AG09309 (cell line): ENCODE measurements around the gene RNASEH1.
"Not testable (repeated sequence)": the region's sequence is repeated elsewhere in the genome, so short reads cannot be mapped to it uniquely, and the experiment has no call there.

ENCODE experiments used
- DNase-seq: peaks from one replicate; pipeline ENCODE4 v3.0.0-alpha.2; 2010; ENCODE audit warnings: low read depth
- H3K4me3 ChIP-seq: 2 replicates; pipeline ENCODE4 v1.5.1; 2011; ENCODE audit warnings: mild to moderate bottlenecking, low read depth, low read length, moderate library complexity; ENCODE audit not compliant: control insufficient read depth
- TF ChIP-seq, protein P1 (sequence below): IDR thresholded peaks from 2 replicates; pipeline ENCODE4 v1.5.1; 2011; ENCODE audit warnings: mild to moderate bottlenecking, low read depth, low read length, inconsistent platforms; ENCODE audit not compliant: insufficient read depth, control insufficient read depth; ENCODE audit errors: missing control alignments

The RNASEH1 gene

DNA sequence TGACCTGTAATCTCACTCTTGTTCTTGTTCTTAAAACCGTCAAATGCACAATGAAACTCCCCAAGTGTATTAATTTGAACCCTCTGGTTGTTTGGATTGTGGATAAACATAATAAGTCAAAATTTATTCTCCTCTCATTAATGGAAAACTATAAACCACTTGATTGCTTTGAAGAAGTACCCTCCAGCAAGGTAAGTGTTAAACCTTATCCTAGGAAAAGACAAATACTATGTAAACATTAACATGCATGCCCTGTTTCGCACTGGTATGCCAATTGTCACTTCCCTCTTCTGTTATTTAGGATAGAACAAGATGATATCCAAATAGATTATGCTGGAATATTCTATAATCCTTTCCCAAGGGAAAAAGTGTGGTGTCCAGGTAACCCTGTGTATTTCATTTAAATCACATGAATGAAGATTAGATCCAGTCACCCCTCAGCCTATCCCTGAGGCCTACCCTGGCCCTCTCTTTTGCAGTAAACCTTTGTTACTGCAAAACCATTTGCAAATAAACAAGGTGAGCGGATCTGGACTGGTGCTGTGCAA is 40.1 kb downstream of the RNASEH1 start:
- TF ChIP-seq, protein P1, sequence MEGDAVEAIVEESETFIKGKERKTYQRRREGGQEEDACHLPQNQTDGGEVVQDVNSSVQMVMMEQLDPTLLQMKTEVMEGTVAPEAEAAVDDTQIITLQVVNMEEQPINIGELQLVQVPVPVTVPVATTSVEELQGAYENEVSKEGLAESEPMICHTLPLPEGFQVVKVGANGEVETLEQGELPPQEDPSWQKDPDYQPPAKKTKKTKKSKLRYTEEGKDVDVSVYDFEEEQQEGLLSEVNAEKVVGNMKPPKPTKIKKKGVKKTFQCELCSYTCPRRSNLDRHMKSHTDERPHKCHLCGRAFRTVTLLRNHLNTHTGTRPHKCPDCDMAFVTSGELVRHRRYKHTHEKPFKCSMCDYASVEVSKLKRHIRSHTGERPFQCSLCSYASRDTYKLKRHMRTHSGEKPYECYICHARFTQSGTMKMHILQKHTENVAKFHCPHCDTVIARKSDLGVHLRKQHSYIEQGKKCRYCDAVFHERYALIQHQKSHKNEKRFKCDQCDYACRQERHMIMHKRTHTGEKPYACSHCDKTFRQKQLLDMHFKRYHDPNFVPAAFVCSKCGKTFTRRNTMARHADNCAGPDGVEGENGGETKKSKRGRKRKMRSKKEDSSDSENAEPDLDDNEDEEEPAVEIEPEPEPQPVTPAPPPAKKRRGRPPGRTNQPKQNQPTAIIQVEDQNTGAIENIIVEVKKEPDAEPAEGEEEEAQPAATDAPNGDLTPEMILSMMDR: no peak
- peak overlapping the region; percentile 93 for H3K4me3 ChIP-seq
- DNase-seq: no peak

- TF ChIP-seq, protein P1: no peak
- H3K4me3 ChIP-seq: no peak overlapping the region
- DNase-seq: no peak
These were observed 41.3 kb downstream of the RNASEH1 start for GRCh38 chr2:3516831-3517230.

- not testable (repeated sequence) for DNase-seq
These were observed 42.7 kb downstream of the RNASEH1 start for GRCh38 chr2:3515438-3515837.

DNA sequence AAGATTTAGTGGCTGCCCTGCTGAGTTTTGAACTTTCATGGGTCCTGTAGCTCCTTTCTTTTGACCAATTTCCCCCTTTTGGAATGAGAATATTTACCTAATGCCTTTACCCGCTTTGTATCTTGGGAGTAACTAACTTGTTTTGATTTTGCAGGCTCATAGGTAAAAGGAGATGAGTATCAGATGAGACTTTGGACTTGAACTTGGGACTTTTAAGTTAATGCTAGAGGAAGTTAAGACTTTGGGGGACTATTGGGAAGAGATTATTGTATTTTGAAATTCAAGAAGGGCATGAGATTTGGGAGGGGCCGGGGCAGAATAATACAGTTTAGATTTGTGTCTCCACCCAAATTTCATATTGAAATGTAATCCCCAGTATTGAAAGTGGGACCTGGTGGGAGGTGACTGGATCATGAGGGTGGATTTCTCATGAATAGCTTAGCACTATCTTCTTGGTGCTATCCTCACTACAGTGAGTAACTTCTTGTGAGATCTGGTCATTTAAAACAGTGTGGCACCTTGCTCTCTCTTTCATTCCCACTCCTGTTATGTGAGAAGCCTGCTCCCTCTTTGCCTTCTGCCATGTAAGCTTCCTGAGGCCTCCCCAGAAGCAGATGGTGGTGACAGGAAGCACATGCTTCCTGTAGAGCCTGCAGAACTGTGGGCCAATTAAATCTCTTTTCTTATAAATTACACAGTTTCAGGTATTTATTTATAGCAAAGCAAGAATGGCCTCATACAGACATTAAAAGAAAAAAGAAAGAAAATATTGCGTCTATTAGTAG is 44.9 kb downstream of the RNASEH1 start:
- no peak overlapping the region for H3K4me3 ChIP-seq
- TF ChIP-seq, protein P1: no peak
- no peak for DNase-seq

More at GRCh38 chr2:3515438-3515837, 42.7 kb downstream of the RNASEH1 start:
- not testable (repeated sequence) for H3K4me3 ChIP-seq

- DNase-seq: no peak
- H3K4me3 ChIP-seq: no peak overlapping the region
- TF ChIP-seq, protein P1: no peak
These were observed 46.0 kb downstream of the RNASEH1 start for GRCh38 chr2:3512086-3512485.

DNA sequence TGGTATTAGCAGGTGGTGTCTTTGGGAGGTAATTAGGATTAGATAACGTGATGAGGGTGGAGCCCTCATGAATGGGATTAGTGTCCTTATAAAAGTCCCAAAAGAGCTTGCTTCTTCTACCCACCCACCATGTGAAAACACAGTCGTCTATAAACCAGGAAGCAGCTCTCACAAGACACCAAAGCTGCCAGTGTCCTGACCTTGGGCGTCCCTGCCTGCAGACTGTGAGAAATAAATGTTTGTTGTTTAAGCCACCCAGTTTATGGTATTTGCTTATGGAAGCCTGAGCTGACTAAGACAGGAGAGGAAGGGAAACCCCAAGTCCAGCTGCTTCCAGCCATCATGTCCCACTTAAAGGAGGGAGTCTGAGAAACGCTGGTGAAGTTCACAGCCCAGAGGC is 52.4 kb downstream of the RNASEH1 start:
- no peak overlapping the region for H3K4me3 ChIP-seq
- TF ChIP-seq, protein P1: no peak
- no peak for DNase-seq

DNA sequence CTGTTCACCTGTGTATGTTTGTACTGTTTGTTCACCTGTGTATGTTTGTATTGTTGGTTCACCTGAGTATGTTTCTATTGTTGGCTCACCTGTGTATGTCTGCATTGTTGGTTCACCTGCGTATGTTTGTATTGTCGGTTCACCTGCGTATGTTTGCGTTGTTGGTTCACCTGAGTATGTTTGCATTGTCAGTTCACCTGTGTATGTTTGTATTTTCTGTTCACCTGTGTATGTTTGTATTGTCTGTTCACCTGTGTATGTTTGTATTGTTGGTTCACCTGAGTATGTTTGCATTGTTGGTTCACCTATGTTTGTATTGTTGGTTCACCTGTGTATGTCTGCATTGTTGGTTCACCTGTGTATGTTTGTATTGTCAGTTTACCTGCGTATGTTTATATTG is 53.4 kb downstream of the RNASEH1 start:
- H3K4me3 ChIP-seq: no peak overlapping the region
- no peak for DNase-seq
- TF ChIP-seq, protein P1: no peak
